H1 (cell line): ENCODE data around the gene FADS2. TPM values are rescaled to one million over a fixed set of nuclear protein-coding genes. Genes with fewer than 3 reads are reported as not detected.

Source experiments
- BACH1 ChIP-seq: IDR thresholded peaks from 2 replicates; pipeline ENCODE4 v1.6.1; 2012; ENCODE audit warnings: low read length, improper control_type of control experiment
- BRCA1 ChIP-seq: IDR thresholded peaks from 2 replicates; pipeline ENCODE4 v1.6.1; 2012; ENCODE audit warnings: low read depth, low read length, improper control_type of control experiment
- CEBPB ChIP-seq: IDR thresholded peaks from 2 replicates; pipeline ENCODE4 v1.6.1; 2012; ENCODE audit warnings: low read depth, low read length
- CHD2 ChIP-seq: IDR thresholded peaks from 2 replicates; pipeline ENCODE4 v1.6.1; 2012; ENCODE audit warnings: low read length, improper control_type of control experiment
- CREB1 ChIP-seq: IDR thresholded peaks from 2 replicates; pipeline ENCODE4 v1.6.1; 2012; ENCODE audit warnings: inconsistent platforms
- CTBP2 ChIP-seq: IDR thresholded peaks from 2 replicates; pipeline ENCODE4 v1.7.0; 2011; ENCODE audit warnings: borderline replicate concordance, mild to moderate bottlenecking, moderate library complexity, mixed read lengths, low read length; ENCODE audit not compliant: insufficient read depth, insufficient read length
- EP300 ChIP-seq, 2 experiments: IDR thresholded peaks; 1 replicate in 1 of 2; 2 replicates in 1 of 2; pipeline ENCODE4 v1.6.1; 2011 to 2012; ENCODE audit warnings: low read depth in 2 of 2, low read length in 2 of 2, mild to moderate bottlenecking in 2 of 2, borderline replicate concordance in 1 of 2, inconsistent platforms in 1 of 2, moderate library complexity in 1 of 2
- EZH2 ChIP-seq: fragments of 200-600 bp; sonication (generic); IDR thresholded peaks from 2 replicates; pipeline ENCODE4 v1.7.1; 2012; ENCODE audit warnings: low read depth, mild to moderate bottlenecking, moderate library complexity, low read length, inconsistent platforms; ENCODE audit not compliant: severe bottlenecking
- FOSL1 ChIP-seq: IDR thresholded peaks from 2 replicates; pipeline ENCODE4 v1.6.1; 2011; ENCODE audit warnings: mild to moderate bottlenecking, low read depth, low read length, moderate library complexity; ENCODE audit not compliant: insufficient read depth
- JUND ChIP-seq: IDR thresholded peaks from 2 replicates; pipeline ENCODE4 v1.6.1; 2011; ENCODE audit warnings: mild to moderate bottlenecking, improper control_type of control experiment, low read length
- KDM1A ChIP-seq: fragments of 200-600, 300-600 bp; sonication (generic); IDR thresholded peaks from 2 replicates; pipeline ENCODE4 v1.7.1; 2016; ENCODE audit warnings: mild to moderate bottlenecking, low read length, borderline replicate concordance
- KDM5A ChIP-seq: fragments of 200-600 bp; IDR thresholded peaks from 2 replicates; pipeline ENCODE4 v1.7.1; 2012; ENCODE audit warnings: mild to moderate bottlenecking, low read length, inconsistent platforms, mixed read lengths
- MAX ChIP-seq: IDR thresholded peaks from 2 replicates; pipeline ENCODE4 v1.6.1; 2012; ENCODE audit warnings: inconsistent platforms
- POLR2A ChIP-seq, 2 experiments: IDR thresholded peaks; 1 replicate in 1 of 2; 2 replicates in 1 of 2; pipeline ENCODE4 v1.6.1; 2011; ENCODE audit warnings: low read depth in 2 of 2, low read length in 2 of 2, mild to moderate bottlenecking in 2 of 2; ENCODE audit errors: control extremely low read depth in 1 of 2
- POU5F1 ChIP-seq: IDR thresholded peaks from 2 replicates; pipeline ENCODE4 v1.6.1; 2011; ENCODE audit warnings: low read depth, mild to moderate bottlenecking, low read length, moderate library complexity
- RAD21 ChIP-seq, 2 experiments: IDR thresholded peaks in 1 of 2; conservative IDR thresholded peaks in 1 of 2; 2 replicates each; pipeline ENCODE4 v1.6.1; 2011; ENCODE audit warnings: low read depth in 2 of 2, low read length in 2 of 2, improper control_type of control experiment in 1 of 2, inconsistent platforms in 1 of 2, mild to moderate bottlenecking in 1 of 2, moderate library complexity in 1 of 2
- RBBP5 ChIP-seq: IDR thresholded peaks from 2 replicates; pipeline ENCODE4 v1.7.1; 2012; ENCODE audit warnings: low read depth, mild to moderate bottlenecking, inconsistent platforms, low read length, moderate library complexity, borderline replicate concordance
- RNF2 ChIP-seq: fragments of 200-900, 300-1000 bp; sonication (generic); IDR thresholded peaks from 2 replicates; pipeline ENCODE4 v1.7.1; 2016; ENCODE audit warnings: borderline replicate concordance, low read depth, mild to moderate bottlenecking, antibody characterized with exemption, low read length; ENCODE audit not compliant: poor library complexity, severe bottlenecking; ENCODE audit errors: missing control alignments
- RXRA ChIP-seq: IDR thresholded peaks from 2 replicates; pipeline ENCODE4 v1.6.1; 2011; ENCODE audit warnings: low read depth, mild to moderate bottlenecking, low read length, moderate library complexity; ENCODE audit not compliant: insufficient read depth
- SIN3A ChIP-seq, 2 experiments: IDR thresholded peaks in 1 of 2; conservative IDR thresholded peaks in 1 of 2; 2 replicates each; pipeline ENCODE4 v1.6.1; 2011 to 2012; ENCODE audit warnings: low read length in 2 of 2, improper control_type of control experiment in 1 of 2, low read depth in 1 of 2, mild to moderate bottlenecking in 1 of 2
- SIRT6 ChIP-seq: IDR thresholded peaks from one replicate; pipeline ENCODE4 v1.7.1; 2012; ENCODE audit warnings: low read length, inconsistent platforms
- SP2 ChIP-seq: IDR thresholded peaks from 2 replicates; pipeline ENCODE4 v1.6.1; 2012; ENCODE audit warnings: mild to moderate bottlenecking, low read length, inconsistent platforms
- USF2 ChIP-seq: IDR thresholded peaks from 2 replicates; pipeline ENCODE4 v1.6.1; 2011; ENCODE audit warnings: low read length, improper control_type of control experiment
- ZNF274 ChIP-seq: IDR thresholded peaks from 2 replicates; pipeline ENCODE4 v1.7.0; 2012; ENCODE audit warnings: low read length, borderline replicate concordance; ENCODE audit errors: extremely low read depth
- polyA plus RNA-seq, 7 experiments: library from polyadenylated mRNA; depleted of rRNA in 3 of 7; stranded (reverse) in 5 of 7; unstranded in 2 of 7; fragments of >200 nt in 5 of 7; fragments of 200-250 nt in 2 of 7; gene quantifications; 1 replicate in 5 of 7; 2 replicates in 1 of 7; 4 replicates in 1 of 7; pipeline versions ENCODE4 v1.2.1 to v1.2.3, GENCODE V29; 2011 to 2013; ENCODE audit warnings: missing spikeins in 2 of 7, mixed read lengths in 2 of 7
- total RNA-seq: library from RNA; stranded (reverse); fragmentation: NEBNext Ultra II Directional; extraction: Animal tissue kit (Norgen Biotek cat#: 25700); gene quantifications from 2 replicates; pipeline ENCODE4 v1.2.1, GENCODE V29; 2021

FADS2 gene
- total and polyA plus RNA-seq, 2 of the 8 experiments (the other 6 are each of a cell fraction or from before 2014, with no cell fraction given): 499 to 701 TPM

GRCh38 chr11:61791737-61792309 lies 36.3 kb upstream of the FADS2 start (continued):
- no peak for TF ChIP-seq BRCA1
- no peak for TF ChIP-seq USF2
- 0 out of 4 replicates have a peak, but pooled peaks of 1 of the 2 experiments have one; percentile 16 for TF ChIP-seq SIN3A (conservative IDR thresholded peaks at IDR 0.05 in 1 of 2, IDR thresholded peaks at IDR 0.05 in 1 of 2; ENCODE audit: low read depth in 1 of 2, low read length in 2 of 2)
- TF ChIP-seq SIRT6: no peak
- no peak for TF ChIP-seq POU5F1
- TF ChIP-seq ZNF274: no peak
- TF ChIP-seq RNF2: no peak
- TF ChIP-seq JUND: 0 out of 2 replicates have a peak, but pooled peaks have one; percentile 40
- TF ChIP-seq CTBP2: no peak
- TF ChIP-seq EZH2: no peak
- peak; percentile 64 to 73 for TF ChIP-seq POLR2A (IDR thresholded peaks at IDR 0.05; ENCODE audit: control extremely low read depth in 1 of 2, low read depth in 2 of 2, low read length in 2 of 2)
- TF ChIP-seq CEBPB: no peak
- no peak for TF ChIP-seq SP2
- no peak for TF ChIP-seq RBBP5
- TF ChIP-seq CREB1: peak; percentile 72
- no peak for TF ChIP-seq RXRA
- TF ChIP-seq RAD21 (IDR thresholded peaks at IDR 0.05 in 1 of 2, conservative IDR thresholded peaks at IDR 0.05 in 1 of 2; ENCODE audit: low read depth in 2 of 2, low read length in 2 of 2): no peak
- TF ChIP-seq CHD2: no peak
- no peak for TF ChIP-seq FOSL1
- no peak for TF ChIP-seq KDM1A
- no peak for TF ChIP-seq EP300 (IDR thresholded peaks at IDR 0.05; ENCODE audit: borderline replicate concordance in 1 of 2, low read depth in 2 of 2, low read length in 2 of 2)
- TF ChIP-seq BACH1: no peak
- no peak for TF ChIP-seq KDM5A
- TF ChIP-seq MAX: peak; percentile 47; the same call in 1 of the 2 replicates
